SK-N-SH (cell line): Measurements from ENCODE around the gene KRT28. TPM values are rescaled to one million over a fixed set of nuclear protein-coding genes. Genes with fewer than 3 reads are reported as not detected.

Source experiments
- CTCF ChIA-PET: fragments of 300-600, 350-600 bp; formaldehyde crosslinking; extraction: SDS; loops from one replicate; lab custom pipeline; 2021; lab: Yijun Ruan, JAX
- POLR2A ChIA-PET: fragments of 350-600 bp; sonication (Branson Sonifier 250); formaldehyde crosslinking; extraction: SDS; loops from one replicate; lab custom pipeline; 2020; ENCODE audit warnings: antibody characterized with exemption, inconsistent platforms; lab: Yijun Ruan, JAX
- DNase-seq: peaks from one replicate; pipeline ENCODE4 v3.0.0; 2012
- H2AFZ ChIP-seq: fragments of 200-600 bp; sonication (generic); 2 replicates; pipeline ENCODE4 v1.8.1; 2016; ENCODE audit warnings: antibody characterized with exemption, mild to moderate bottlenecking, low read depth
- H3F3A ChIP-seq: fragments of 200-600 bp; sonication (generic); replicated peaks from 2 replicates; pipeline ENCODE3; 2016; ENCODE audit warnings: antibody characterized with exemption, mild to moderate bottlenecking; ENCODE audit not compliant: insufficient read depth
- H3K27ac ChIP-seq, 2 experiments: fragments of 200-500 bp in 1 of 2; fragments of 200-600 bp in 1 of 2; sonication (Bioruptor generic) in 1 of 2; sonication (generic), shearing (Covaris generic) in 1 of 2; 2 replicates each; pipeline versions ENCODE4 v1.5.1 to v1.6.1; 2014 to 2016; ENCODE audit warnings: low read depth in 2 of 2, inconsistent platforms in 1 of 2, low read length in 1 of 2, mild to moderate bottlenecking in 1 of 2, mixed read lengths in 1 of 2
- H3K27me3 ChIP-seq: fragments of 200-600 bp; sonication (generic), shearing (Covaris generic); 2 replicates; pipeline ENCODE4 v1.6.1; 2016; ENCODE audit warnings: mixed run types; ENCODE audit not compliant: insufficient read depth
- H3K36me3 ChIP-seq, 2 experiments: fragments of 200-500 bp in 1 of 2; fragments of 200-600 bp in 1 of 2; sonication (Bioruptor generic) in 1 of 2; sonication (generic) in 1 of 2; replicated peaks in 1 of 2; 2 replicates each; pipeline versions ENCODE3 to v1.5.1; 2014 to 2016; ENCODE audit warnings: low read length in 1 of 2, mild to moderate bottlenecking in 1 of 2; ENCODE audit not compliant: insufficient read depth in 2 of 2, control insufficient read depth in 1 of 2
- H3K4me1 ChIP-seq, 2 experiments: fragments of 200-500 bp in 1 of 2; fragments of 200-600 bp in 1 of 2; sonication (Bioruptor generic) in 1 of 2; sonication (generic), shearing (Covaris generic) in 1 of 2; 2 replicates each; pipeline versions ENCODE4 v1.5.1 to v1.6.1; 2014 to 2016; ENCODE audit warnings: low read depth in 1 of 2, low read length in 1 of 2, mixed run types in 1 of 2; ENCODE audit not compliant: insufficient read depth in 2 of 2, control insufficient read depth in 1 of 2
- H3K4me2 ChIP-seq: fragments of 200-600 bp; sonication (generic), shearing (Covaris generic); 2 replicates; pipeline ENCODE4 v1.6.1; 2017; ENCODE audit warnings: mixed run types
- H3K4me3 ChIP-seq, 2 experiments: fragments of 200-500 bp in 1 of 2; fragments of 200-600 bp in 1 of 2; sonication (Bioruptor generic) in 1 of 2; sonication (generic), shearing (Covaris generic) in 1 of 2; 2 replicates each; pipeline versions ENCODE4 v1.5.1 to v1.8.1; 2014 to 2016; ENCODE audit warnings: low read depth in 2 of 2, inconsistent platforms in 1 of 2, low read length in 1 of 2, mild to moderate bottlenecking in 1 of 2, mixed read lengths in 1 of 2, moderate library complexity in 1 of 2
- H3K79me2 ChIP-seq: fragments of 200-600 bp; sonication (generic); 2 replicates; pipeline ENCODE4 v1.8.1; 2017; ENCODE audit warnings: mild to moderate bottlenecking; ENCODE audit not compliant: insufficient read depth
- H3K9ac ChIP-seq: fragments of 200-600 bp; sonication (generic); 2 replicates; pipeline ENCODE4 v1.6.1; 2017; ENCODE audit warnings: mixed run types
- H3K9me2 ChIP-seq: fragments of 200-600 bp; sonication (generic); 2 replicates; pipeline ENCODE4 v1.6.1; 2017; ENCODE audit warnings: mixed run types
- H3K9me3 ChIP-seq: fragments of 200-600 bp; sonication (generic); 2 replicates; pipeline ENCODE4 v1.6.1; 2017; ENCODE audit warnings: mixed run types, mild to moderate bottlenecking, moderate library complexity
- H4K20me1 ChIP-seq: fragments of 200-600 bp; sonication (generic); 2 replicates; pipeline ENCODE4 v1.6.1; 2017; ENCODE audit warnings: mild to moderate bottlenecking, mixed run types; ENCODE audit not compliant: insufficient read depth
- CTCF ChIP-seq: fragments of 200-600 bp; sonication (generic); IDR thresholded peaks from 2 replicates; pipeline ENCODE4 v1.6.1; 2017; ENCODE audit warnings: antibody characterized with exemption, mild to moderate bottlenecking, moderate library complexity
- ELF1 ChIP-seq: IDR thresholded peaks from 2 replicates; pipeline ENCODE4 v1.4.0; 2012
- EP300 ChIP-seq, 2 experiments: IDR thresholded peaks; 2 replicates each; pipeline versions ENCODE4 v1.4.0 to v1.6.1; 2012; ENCODE audit warnings: borderline replicate concordance in 1 of 2, low read depth in 1 of 2, low read length in 1 of 2
- FOXJ3 ChIP-seq: sonication (generic); formaldehyde crosslinking; IDR thresholded peaks from 2 replicates; pipeline ENCODE4 v1.5.1; 2020; ENCODE audit warnings: mild to moderate bottlenecking, missing genetic modification reagents
- MXI1 ChIP-seq: IDR thresholded peaks from 2 replicates; pipeline ENCODE4 v1.6.1; 2012; ENCODE audit warnings: mild to moderate bottlenecking, low read depth, low read length, improper control_type of control experiment
- NRF1 ChIP-seq: IDR thresholded peaks from 2 replicates; pipeline ENCODE4 v1.6.1; 2012; ENCODE audit warnings: low read depth, mild to moderate bottlenecking, low read length
- PBX3 ChIP-seq: IDR thresholded peaks from 2 replicates; pipeline ENCODE4; 2012
- RAD21 ChIP-seq: IDR thresholded peaks from 2 replicates; pipeline ENCODE4 v1.6.1; 2012; ENCODE audit warnings: mild to moderate bottlenecking, low read length
- REST ChIP-seq: IDR thresholded peaks from 2 replicates; pipeline ENCODE4 v1.6.1; 2012; ENCODE audit warnings: mild to moderate bottlenecking, low read depth, low read length, moderate library complexity
- SIN3A ChIP-seq: IDR thresholded peaks from 2 replicates; pipeline ENCODE4 v1.6.1; 2012; ENCODE audit warnings: low read depth, mild to moderate bottlenecking, low read length, moderate library complexity, borderline replicate concordance
- SMC3 ChIP-seq: IDR thresholded peaks from 2 replicates; pipeline ENCODE4 v1.6.1; 2012; ENCODE audit warnings: low read depth, low read length, improper control_type of control experiment
- TAF1 ChIP-seq: IDR thresholded peaks from 2 replicates; pipeline ENCODE4 v1.6.1; 2012; ENCODE audit warnings: low read depth, mild to moderate bottlenecking, low read length, moderate library complexity, borderline replicate concordance
- USF2 ChIP-seq: fragments of 150-350 bp; IDR thresholded peaks from 2 replicates; pipeline ENCODE4 v1.6.1; 2017; ENCODE audit warnings: antibody characterized with exemption, low read length, low read depth, borderline replicate concordance
- WGBS: methylation state at CpG from one replicate; pipeline ENCODE4 v1.1.6; 2017; ENCODE audit warnings: low lambda C conversion rate; 5-methylcytosine and 5-hydroxymethylcytosine counted together
- polyA plus RNA-seq, 3 experiments: library from polyadenylated mRNA; depleted of rRNA; stranded (reverse); fragments of >200 nt; gene quantifications; 2 replicates each; pipeline ENCODE4 v1.2.3, GENCODE V29; 2012

Gene KRT28
- polyA plus RNA-seq, 1 of the 3 experiments (the other 2 are of a cell fraction): not detected

GRCh38 chr17:40791787-40792436 lies 7.8 kb downstream of the KRT28 start:
- Histone ChIP-seq H3K36me3 (no peaks in the 10 kb centered on the region), H3K9me3 (no peaks in the 10 kb centered on the region), H4K20me1 (no peaks in the 10 kb centered on the region), H3K27me3 (peaks cover 65% of the 10 kb centered on the region), H2AFZ (no peak overlapping the region), H3K9ac (no peak overlapping the region), H3K4me3 (no peak overlapping the region; a peak in 1 of 4 replicates), H3K9me2 (no peaks in the 10 kb centered on the region), H3K4me1 (no peaks in the 10 kb centered on the region), H3K4me2 (no peak overlapping the region), H3F3A (no peaks in the 10 kb centered on the region), H3K79me2 (no peaks in the 10 kb centered on the region), H3K27ac (no peak overlapping the region)
- TF ChIP-seq SMC3: peak; percentile 36
- no peak for TF ChIP-seq EP300 (IDR thresholded peaks at IDR 0.05; ENCODE audit: borderline replicate concordance in 1 of 2, low read depth in 1 of 2, low read length in 1 of 2)
- TF ChIP-seq REST: no peak
- TF ChIP-seq NRF1: no peak
- TF ChIP-seq PBX3: no peak
- TF ChIP-seq CTCF: peak; percentile 56
- peak; percentile 41 for TF ChIP-seq RAD21
- no peak for TF ChIP-seq SIN3A
- ChIA-PET CTCF (interaction anchor here (0.7 to 3.1 kb wide), 8 partner anchors 11 to 871 kb away, joined by 3 to 26 read pairs (median 3); no protein-coding TSS in a partner anchor), POLR2A (no interaction called here)
- peak; percentile 15 for DNase-seq
- WGBS: 21% methylated on average over 6 of the region's 6 CpGs

GRCh38 chr17:40791111-40791510 lies 8.6 kb downstream of the KRT28 start:
- no peak for DNase-seq
- no peak overlapping the region for H3K4me2 ChIP-seq
- no peaks in the 10 kb centered on the region for H3K9me3 ChIP-seq
- no peak overlapping the region for H3K9ac ChIP-seq
- no peak overlapping the region for H2AFZ ChIP-seq
- no peaks in the 10 kb centered on the region for H4K20me1 ChIP-seq
- H3F3A ChIP-seq: no peaks in the 10 kb centered on the region
- no peaks in the 10 kb centered on the region for H3K79me2 ChIP-seq
- H3K27me3 ChIP-seq: peaks cover 64% of the 10 kb centered on the region
- H3K4me1 ChIP-seq: no peaks in the 10 kb centered on the region
- ChIA-PET POLR2A (no interaction called here), CTCF (interaction anchor here (0.7 to 3.1 kb wide), 7 partner anchors 10 to 872 kb away, joined by 3 to 26 read pairs (median 3); no protein-coding TSS in a partner anchor)
- WGBS: 76% methylated on average over 1 of the region's 1 CpG
- no peaks in the 10 kb centered on the region for H3K36me3 ChIP-seq
- no peak overlapping the region for H3K4me3 ChIP-seq
- no peak overlapping the region for H3K27ac ChIP-seq
- no peaks in the 10 kb centered on the region for H3K9me2 ChIP-seq
- TF ChIP-seq CTCF: no peak
- no peak for TF ChIP-seq USF2
- TF ChIP-seq MXI1: no peak
- TF ChIP-seq ELF1: no peak
- TF ChIP-seq TAF1: no peak
- no peak for TF ChIP-seq FOXJ3 (CRISPR knock-in tag)
